AG04449 (cell line): Measurements from ENCODE around the gene ECT2L.

Source experiments
- CTCF ChIA-PET: fragments of 350-600 bp; formaldehyde crosslinking; extraction: SDS; loops from one replicate; lab custom pipeline; 2021; ENCODE audit warnings: antibody characterized with exemption; lab: Yijun Ruan, JAX
- POLR2A ChIA-PET: fragments of 400-600, 350-600 bp; formaldehyde crosslinking; extraction: SDS; loops from one replicate; lab custom pipeline; 2020; ENCODE audit warnings: antibody characterized with exemption, inconsistent platforms; lab: Yijun Ruan, JAX
- DNase-seq: peaks from one replicate; pipeline ENCODE4 v3.0.0-alpha.2; 2010; ENCODE audit warnings: low read depth, low spot score
- H3K4me3 ChIP-seq: 2 replicates; pipeline ENCODE4 v1.5.1; 2011; ENCODE audit warnings: low read depth, mild to moderate bottlenecking, control low read depth, low read length
- CTCF ChIP-seq: IDR thresholded peaks from one replicate; pipeline ENCODE4 v1.5.1; 2011; ENCODE audit warnings: mild to moderate bottlenecking, moderate library complexity, low read length, control low read depth, inconsistent platforms; ENCODE audit not compliant: insufficient read depth; ENCODE audit errors: missing control alignments

ECT2L gene

GRCh38 chr6:138868181-138868580 lies 72.3 kb downstream of the ECT2L start:
- ChIA-PET POLR2A (no interaction called here), CTCF (no interaction called here)
- no peak for TF ChIP-seq CTCF
- DNase-seq: no peak
- H3K4me3 ChIP-seq: no peak overlapping the region

DNA sequence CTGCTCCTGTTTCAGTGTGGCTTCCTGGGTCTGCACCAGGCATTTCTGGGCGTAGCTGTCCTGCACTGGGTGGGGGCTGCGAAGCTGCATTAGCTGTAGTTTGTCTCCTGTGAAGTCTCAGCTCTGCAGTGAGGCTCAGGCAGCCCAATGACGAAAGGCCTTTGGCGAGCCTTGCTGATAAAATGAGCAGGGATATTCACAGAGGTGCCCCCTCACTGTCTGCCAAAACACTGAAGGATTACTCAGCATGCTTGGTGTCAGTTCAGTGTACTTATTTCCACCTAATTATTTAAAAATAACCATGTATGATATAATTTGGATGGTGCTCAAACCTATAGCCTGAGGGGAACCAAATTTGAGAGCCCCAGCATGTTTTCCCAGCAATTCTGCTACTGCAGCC lies 73.5 kb downstream of the ECT2L start:
- CTCF ChIA-PET: interaction anchor here (0.9 kb wide), 1 partner anchor 440 kb away, joined by 4 read pairs; no protein-coding TSS in a partner anchor
- no peak overlapping the region for H3K4me3 ChIP-seq
- DNase-seq: no peak
- TF ChIP-seq CTCF: no peak
- POLR2A ChIA-PET: no interaction called here

- DNase-seq: no peak
- no peak for TF ChIP-seq CTCF
- H3K4me3 ChIP-seq: no peak overlapping the region
- POLR2A ChIA-PET: no interaction called here
- CTCF ChIA-PET: no interaction called here
These were observed 77.3 kb downstream of the ECT2L start for GRCh38 chr6:138873191-138873590.

DNA sequence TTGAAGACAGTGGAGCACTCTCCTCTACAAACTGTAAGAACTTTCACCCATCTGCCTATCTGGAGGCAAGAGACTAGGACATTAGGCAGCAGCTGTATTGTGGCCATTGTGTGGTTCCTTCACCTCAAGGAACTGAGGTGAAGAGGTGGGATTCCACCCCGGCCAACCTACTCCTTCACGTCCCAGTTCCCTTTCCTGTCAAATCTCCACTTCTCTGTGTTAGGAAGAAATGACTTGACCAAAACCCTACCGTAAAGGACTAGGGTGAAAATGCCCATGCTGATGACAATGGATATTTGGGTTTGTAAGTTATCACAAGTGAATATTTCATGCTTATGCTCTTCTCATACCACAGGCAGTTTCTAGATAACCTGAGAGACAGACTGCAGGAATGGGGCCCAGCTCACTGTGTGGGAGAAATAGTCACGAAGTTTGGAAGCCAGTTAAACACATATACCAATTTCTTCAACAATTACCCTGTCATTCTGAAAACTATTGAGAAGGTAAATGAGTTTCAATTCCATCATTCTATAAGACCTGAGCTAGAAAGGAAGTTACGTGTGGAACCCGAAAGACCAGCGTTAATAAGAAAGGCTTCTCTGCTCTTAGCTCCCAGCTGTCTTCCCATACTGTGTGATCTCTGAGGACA lies 86.6 kb downstream of the ECT2L start:
- no peak for DNase-seq
- CTCF ChIA-PET: no interaction called here
- H3K4me3 ChIP-seq: no peak overlapping the region
- TF ChIP-seq CTCF: no peak
- POLR2A ChIA-PET: no interaction called here

GRCh38 chr6:138885156-138885819 lies 89.4 kb downstream of the ECT2L start:
- H3K4me3 ChIP-seq: no peak overlapping the region
- TF ChIP-seq CTCF: no peak
- POLR2A ChIA-PET: no interaction called here
- no peak for DNase-seq
- CTCF ChIA-PET: no interaction called here

- DNase-seq: no peak
- no peak for TF ChIP-seq CTCF
- CTCF ChIA-PET: no interaction called here
- no peak overlapping the region for H3K4me3 ChIP-seq
- POLR2A ChIA-PET: no interaction called here
These were observed 95.5 kb downstream of the ECT2L start for GRCh38 chr6:138891255-138891986.
